Glomerular endothelial cell (primary cell): ENCODE results near the gene BDKRB2. TPM values are rescaled to one million over a fixed set of nuclear protein-coding genes. Genes with fewer than 3 reads are reported as not detected.

ENCODE experiments used
- DNase-seq: peaks from one replicate; pipeline ENCODE4 v3.0.0-alpha.2; 2011; ENCODE audit warnings: low read depth, low spot score; ENCODE audit errors: extremely low read depth
- total RNA-seq: library from RNA; depleted of rRNA; stranded (reverse); fragments of >200 nt; gene quantifications from 2 replicates; pipeline ENCODE4 v1.2.3, GENCODE V29; 2015

BDKRB2 gene
- total RNA-seq, 1 donor from 2014 or later, result 4.1 TPM

- no peak for DNase-seq
Observed at GRCh38 chr14:96176275-96176674, 28.4 kb upstream of the BDKRB2 start.

GRCh38 chr14:96176811-96177211, 27.8 kb upstream of the BDKRB2 start:
- DNase-seq, result no peak

GRCh38 chr14:96177766-96178375, 26.8 kb upstream of the BDKRB2 start:
- no peak for DNase-seq

GRCh38 chr14:96178461-96179321, 25.9 kb upstream of the BDKRB2 start:
- no peak for DNase-seq

- no peak for DNase-seq
Observed at GRCh38 chr14:96180043-96180874, 24.4 kb upstream of the BDKRB2 start.

GRCh38 chr14:96181186-96182056, 23.2 kb upstream of the BDKRB2 start:
- no peak for DNase-seq

GRCh38 chr14:96182546-96182945, 22.1 kb upstream of the BDKRB2 start:
- no peak for DNase-seq

GRCh38 chr14:96184737-96185136, 19.9 kb upstream of the BDKRB2 start:
- DNase-seq, result no peak

- no peak for DNase-seq
Observed at GRCh38 chr14:96187216-96188031, 17.2 kb upstream of the BDKRB2 start.

- no peak for DNase-seq
Observed at GRCh38 chr14:96189281-96189711, 15.3 kb upstream of the BDKRB2 start.

- DNase-seq, result no peak
Observed at GRCh38 chr14:96191353-96191752, 13.3 kb upstream of the BDKRB2 start.

- DNase-seq, result no peak
Observed at GRCh38 chr14:96191841-96192462, 12.7 kb upstream of the BDKRB2 start.

GRCh38 chr14:96192975-96193805, 11.4 kb upstream of the BDKRB2 start:
- DNase-seq, result no peak

- DNase-seq, result no peak
Observed at GRCh38 chr14:96194262-96194656, 10.4 kb upstream of the BDKRB2 start.

GRCh38 chr14:96194657-96195431, 9.8 kb upstream of the BDKRB2 start:
- DNase-seq, result no peak

GRCh38 chr14:96195441-96196081, 9.1 kb upstream of the BDKRB2 start:
- no peak for DNase-seq
